Erythroblast (primary cell): ENCODE data around the gene C22orf23.

Source experiments
- GATA1 ChIP-seq: IDR thresholded peaks from 2 replicates; pipeline ENCODE4 v1.6.1; 2011; ENCODE audit warnings: low read depth, mild to moderate bottlenecking, control low read depth, low read length, moderate library complexity
- POLR2A ChIP-seq: IDR thresholded peaks from 2 replicates; pipeline ENCODE4 v1.6.1; 2011; ENCODE audit warnings: mild to moderate bottlenecking, low read length

- TF ChIP-seq POLR2A (no peak), GATA1 (no peak)
These were observed 20.4 kb downstream of the C22orf23 start for GRCh38 chr22:37932821-37933578.
